GM12874 (cell line): ENCODE results near the gene CALHM1.

Experiments used
- CTCF ChIP-seq: IDR thresholded peaks from 2 replicates; pipeline ENCODE4 v1.5.1; 2011; ENCODE audit warnings: low read depth, mild to moderate bottlenecking, control low read depth, low read length, moderate library complexity; ENCODE audit not compliant: insufficient read depth

Gene CALHM1

GRCh38 chr10:103478671-103479070 is 20.0 kb upstream of the CALHM1 start:
- TF ChIP-seq CTCF = no peak

GRCh38 chr10:103476046-103476768 is 17.5 kb upstream of the CALHM1 start:
- peak; percentile 73 for TF ChIP-seq CTCF

- TF ChIP-seq CTCF = no peak
These were observed 16.7 kb upstream of the CALHM1 start for GRCh38 chr10:103475437-103475836.

GRCh38 chr10:103474077-103474476 is 15.4 kb upstream of the CALHM1 start:
- TF ChIP-seq CTCF = no peak

- no peak for TF ChIP-seq CTCF
These were observed 14.6 kb upstream of the CALHM1 start for GRCh38 chr10:103473261-103473671.

- TF ChIP-seq CTCF = no peak
These were observed 13.3 kb upstream of the CALHM1 start for GRCh38 chr10:103472005-103472404.

- TF ChIP-seq CTCF = no peak
These were observed 12.3 kb upstream of the CALHM1 start for GRCh38 chr10:103470761-103471653.
